OCI-M2 (cell line): ENCODE measurements around the gene MAMSTR.
"Not testable (repeated sequence)": the region's sequence is repeated elsewhere in the genome, so short reads cannot be mapped to it uniquely, and the experiment has no call there.

Experiments used
- DNase-seq: peaks from one replicate; lab custom pipeline; 2025; ENCODE audit not compliant: unreplicated experiment; lab: John Stamatoyannopoulos, UW

The MAMSTR gene

DNA sequence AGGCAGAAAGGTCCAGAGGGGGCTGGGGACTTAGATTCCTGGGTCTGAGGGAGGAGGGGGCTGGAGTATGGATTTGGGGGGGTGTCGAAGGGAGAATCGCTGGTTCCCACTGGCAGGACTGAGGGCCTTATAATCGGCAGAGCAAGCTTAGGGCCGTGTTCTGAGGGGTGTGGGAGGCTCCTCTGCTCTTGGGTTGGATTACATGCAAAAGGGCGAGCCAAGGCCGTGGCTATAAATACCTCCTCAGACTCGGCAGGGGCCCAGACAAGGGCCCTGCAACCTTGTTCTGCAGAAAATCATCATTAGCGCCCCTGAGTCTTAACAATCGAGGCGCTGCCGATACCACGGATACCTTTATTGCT, 707 bp upstream of the MAMSTR start:
- no peak for DNase-seq

GRCh38 chr19:48718711-48719231, 754 bp downstream of the MAMSTR start:
- no peak for DNase-seq

GRCh38 chr19:48718106-48718505, 1.4 kb downstream of the MAMSTR start:
- not testable (repeated sequence) for DNase-seq

DNA sequence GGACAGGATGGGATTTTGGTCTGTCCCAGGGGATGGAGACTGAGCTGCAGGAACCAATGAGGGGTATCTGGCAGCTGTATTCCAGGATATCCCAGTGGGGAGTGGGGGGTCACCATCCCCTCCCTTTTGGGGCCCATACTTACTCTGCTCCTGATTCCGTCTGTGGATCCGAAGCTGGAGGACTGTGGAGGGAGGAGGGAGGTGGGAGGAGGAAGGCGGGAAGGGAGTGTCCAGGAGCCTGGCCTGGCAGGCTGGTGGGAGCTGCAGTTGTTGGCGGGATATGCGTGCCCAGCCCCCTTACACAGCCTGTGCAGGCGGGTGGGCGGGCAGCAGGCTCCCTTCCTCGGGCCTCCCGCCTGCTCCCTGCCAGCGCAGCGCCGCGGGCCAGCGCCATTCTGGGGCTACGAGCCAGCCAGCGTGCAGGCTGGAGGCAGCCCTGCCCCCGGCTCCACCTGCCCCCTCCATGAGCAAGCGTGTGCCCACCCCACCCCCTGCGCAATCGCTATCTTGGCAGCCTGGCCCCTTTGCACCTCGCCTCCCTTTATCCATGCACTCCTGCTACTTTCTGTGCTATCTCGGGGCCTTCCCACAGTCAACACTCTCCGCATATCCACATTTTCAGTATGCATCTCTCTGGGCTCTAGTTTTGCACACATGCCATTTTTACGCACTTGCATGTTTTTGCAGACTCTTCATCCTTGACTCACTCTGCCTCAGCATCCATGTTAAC, 2.8 kb downstream of the MAMSTR start:
- no peak for DNase-seq

GRCh38 chr19:48715681-48716171, 3.8 kb downstream of the MAMSTR start:
- DNase-seq, result no peak

- DNase-seq, result no peak
These were observed 4.5 kb downstream of the MAMSTR start for GRCh38 chr19:48714759-48715675.

DNA sequence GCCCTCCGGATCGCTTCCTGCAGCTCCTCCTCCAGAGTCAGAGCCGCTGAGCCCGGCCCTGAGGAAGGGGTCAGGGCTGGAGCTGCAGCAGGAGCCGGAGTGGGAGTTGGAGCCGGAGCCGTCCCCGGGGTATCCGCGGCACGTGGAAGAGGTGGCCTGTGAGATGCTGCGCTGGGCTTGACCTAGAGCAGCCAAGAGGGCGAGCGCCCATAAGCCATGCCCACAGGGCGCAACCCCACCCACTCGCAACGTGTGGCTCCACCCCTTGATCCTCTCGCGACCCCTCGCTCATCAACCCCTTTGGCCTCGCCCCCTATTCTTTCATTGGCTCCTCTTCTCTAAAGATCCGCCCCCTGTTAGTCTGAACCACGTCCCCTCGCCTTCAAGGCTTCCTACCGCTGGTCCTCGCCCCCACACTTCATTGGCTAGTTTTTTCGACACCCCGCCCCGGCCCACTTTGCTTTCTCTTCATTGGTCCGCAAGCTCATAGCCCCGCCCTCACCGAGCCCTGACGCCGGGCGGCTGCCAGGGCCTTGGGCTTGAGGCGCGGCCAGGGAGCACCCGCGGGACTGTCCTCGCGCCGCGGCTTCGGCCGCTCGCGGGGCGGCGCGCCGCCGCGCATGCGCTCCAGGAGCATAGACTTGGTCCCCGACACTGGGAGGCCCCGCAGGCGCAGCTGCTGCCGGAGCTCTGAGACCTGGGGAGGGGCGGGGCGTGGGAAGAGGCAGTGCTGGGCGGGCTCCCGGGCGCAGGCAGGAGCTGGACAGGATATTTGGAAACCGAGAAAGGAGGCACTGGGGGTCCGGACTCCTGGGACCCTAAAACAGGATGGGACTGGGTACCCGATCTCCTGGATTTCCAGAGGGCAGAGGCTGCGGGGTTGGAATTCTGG, 5.4 kb downstream of the MAMSTR start:
- peak; percentile 96 for DNase-seq

GRCh38 chr19:48713041-48713863, 6.3 kb downstream of the MAMSTR start:
- DNase-seq, result no peak

GRCh38 chr19:48711106-48711662, 8.3 kb downstream of the MAMSTR start:
- no peak for DNase-seq

- DNase-seq, result no peak
These were observed 11.1 kb downstream of the MAMSTR start for GRCh38 chr19:48708471-48708870.

GRCh38 chr19:48705431-48705830, 14.1 kb downstream of the MAMSTR start:
- DNase-seq, result no peak

DNA sequence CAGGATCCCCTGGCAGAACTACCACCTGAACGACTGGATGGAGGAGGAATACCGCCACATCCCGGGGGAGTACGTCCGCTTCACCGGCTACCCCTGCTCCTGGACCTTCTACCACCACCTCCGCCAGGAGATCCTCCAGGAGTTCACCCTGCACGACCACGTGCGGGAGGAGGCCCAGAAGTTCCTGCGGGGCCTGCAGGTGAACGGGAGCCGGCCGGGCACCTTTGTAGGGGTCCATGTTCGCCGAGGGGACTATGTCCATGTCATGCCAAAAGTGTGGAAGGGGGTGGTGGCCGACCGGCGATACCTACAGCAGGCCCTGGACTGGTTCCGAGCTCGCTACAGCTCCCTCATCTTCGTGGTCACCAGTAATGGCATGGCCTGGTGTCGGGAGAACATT, 16.2 kb downstream of the MAMSTR start:
- no peak for DNase-seq

GRCh38 chr19:48702701-48703100, 16.8 kb downstream of the MAMSTR start:
- DNase-seq, result no peak

- DNase-seq, result no peak
These were observed 21.5 kb downstream of the MAMSTR start for GRCh38 chr19:48698046-48698445.

DNA sequence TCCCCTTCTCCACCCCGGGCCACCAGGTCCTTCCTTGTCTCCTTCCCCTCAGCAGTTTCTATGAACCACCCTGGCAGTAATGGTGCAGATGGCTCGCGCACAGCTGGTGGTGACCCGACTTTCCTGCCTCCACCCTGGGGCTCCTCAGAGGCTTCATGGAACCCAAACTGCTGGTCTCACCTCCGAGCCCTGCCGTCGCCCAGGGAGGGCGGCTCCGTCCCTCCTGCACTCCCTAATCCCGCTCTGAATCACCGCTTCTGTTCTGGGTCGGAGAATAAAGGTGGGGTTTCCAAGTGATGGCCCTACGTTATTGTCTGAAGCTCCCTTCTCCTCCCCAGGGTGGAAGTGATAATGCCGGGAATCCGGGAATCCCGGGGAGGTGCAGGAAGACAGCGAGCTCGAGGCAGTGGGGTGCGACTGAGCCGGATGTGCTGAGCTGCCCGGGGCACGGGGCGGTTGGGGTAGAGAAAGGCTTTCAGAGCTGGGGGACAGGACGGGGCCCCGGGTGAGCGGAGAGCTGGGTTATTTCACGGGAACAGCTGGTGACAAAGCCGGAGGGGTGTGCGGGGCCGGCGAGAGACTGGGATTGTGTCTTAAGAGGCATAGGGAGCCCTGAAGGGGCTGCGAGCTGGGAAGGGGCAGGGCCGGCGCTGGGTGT, 23.0 kb downstream of the MAMSTR start:
- DNase-seq, result no peak

DNA sequence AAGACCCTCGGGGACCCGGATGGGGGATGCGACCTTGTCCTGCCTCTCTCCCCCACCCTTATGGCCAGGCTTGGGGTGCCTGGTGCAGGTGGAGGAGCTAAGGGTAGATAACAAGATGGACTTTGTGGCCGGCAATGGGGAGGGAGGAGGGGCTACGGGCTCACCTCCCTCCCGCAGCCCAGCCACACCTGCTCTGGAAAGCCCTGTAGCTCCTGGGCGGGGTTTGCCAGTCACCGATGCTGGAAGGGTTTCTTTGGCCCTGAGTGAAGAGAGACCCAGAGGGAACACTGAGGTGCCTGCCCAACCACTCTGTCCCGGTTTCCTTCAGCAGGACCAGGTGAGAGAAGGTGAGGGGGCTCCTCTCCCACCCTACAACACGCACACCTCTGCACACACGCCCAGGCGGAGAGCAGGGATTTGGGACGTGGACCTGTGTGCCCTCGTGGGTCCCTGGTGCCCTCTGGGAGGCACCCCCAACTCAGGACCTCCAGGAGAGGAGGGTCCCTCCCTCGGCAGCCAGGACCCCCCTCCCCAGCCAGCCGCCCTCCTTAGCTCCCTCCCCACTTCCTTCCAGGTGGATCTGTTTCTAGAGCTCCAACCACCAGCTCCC, 23.7 kb downstream of the MAMSTR start, which contains the start of gene FUT2:
TSS of gene FUT2 (plus strand) at position 229 of the 610 bp plus-strand sequence. CDS start 6,986 bp downstream, outside the sequence.
- no peak for DNase-seq

GRCh38 chr19:48693629-48694028, 25.9 kb downstream of the MAMSTR start:
- not testable (repeated sequence) for DNase-seq

DNA sequence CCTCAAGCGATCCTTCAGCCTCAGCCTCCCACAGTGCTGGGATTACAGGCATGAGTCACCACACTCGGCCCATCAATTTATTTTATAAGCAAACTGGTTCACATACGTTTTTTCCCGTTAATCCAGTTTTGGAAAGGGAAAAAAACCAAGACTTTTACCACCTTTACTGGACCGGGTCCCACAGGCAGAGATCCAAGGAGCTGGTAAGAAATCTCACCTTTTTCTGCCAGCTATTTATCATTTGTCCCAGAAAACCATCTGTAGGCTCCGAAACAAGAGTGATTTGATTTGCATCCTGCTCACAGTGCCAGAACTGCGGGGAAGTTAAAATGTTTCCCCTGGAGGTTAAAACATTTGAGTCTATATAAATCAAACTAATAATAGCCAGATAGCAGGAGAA, 30.1 kb downstream of the MAMSTR start:
- DNase-seq, result no peak

- DNase-seq, result no peak
These were observed 31.7 kb downstream of the MAMSTR start for GRCh38 chr19:48687776-48688175.
